NCI-H510A treated with DMSO at 0.1 percent for 48 hours (cell line): ENCODE results near the gene REC114.
"Not testable (repeated sequence)": the region's sequence is repeated elsewhere in the genome, so short reads cannot be mapped to it uniquely, and the experiment has no call there.

ENCODE experiments used
- DNase-seq: peaks from one replicate; lab custom pipeline; 2025; lab: John Stamatoyannopoulos, UW

The REC114 gene

GRCh38 chr15:73442968-73443367 is at the start of gene REC114:
TSS of gene REC114 (plus strand) at chr15:73443164. CDS start at chr15:73443186, 22 bp downstream.
- no peak for DNase-seq

- DNase-seq = no peak
Measured at GRCh38 chr15:73393336-73393735, 49.6 kb upstream of the REC114 start.

GRCh38 chr15:73394782-73395181 is 48.2 kb upstream of the REC114 start:
- DNase-seq = no peak

GRCh38 chr15:73395671-73396070 is 47.3 kb upstream of the REC114 start:
- no peak for DNase-seq

GRCh38 chr15:73397461-73397860 is 45.5 kb upstream of the REC114 start:
- DNase-seq = no peak

- no peak for DNase-seq
Measured at GRCh38 chr15:73398861-73399260, 44.1 kb upstream of the REC114 start.

GRCh38 chr15:73400222-73400621 is 42.7 kb upstream of the REC114 start:
- DNase-seq = not testable (repeated sequence)

- no peak for DNase-seq
Measured at GRCh38 chr15:73403171-73403570, 39.8 kb upstream of the REC114 start.

- no peak for DNase-seq
Measured at GRCh38 chr15:73414876-73415275, 28.1 kb upstream of the REC114 start.

- no peak for DNase-seq
Measured at GRCh38 chr15:73424506-73424905, 18.5 kb upstream of the REC114 start.

GRCh38 chr15:73425510-73425909 is 17.5 kb upstream of the REC114 start:
- DNase-seq = no peak

- DNase-seq = no peak
Measured at GRCh38 chr15:73426323-73426994, 16.5 kb upstream of the REC114 start.

- not testable (repeated sequence) for DNase-seq
Measured at GRCh38 chr15:73431329-73431728, 11.6 kb upstream of the REC114 start.

- DNase-seq = no peak
Measured at GRCh38 chr15:73433873-73434272, 9.1 kb upstream of the REC114 start.

GRCh38 chr15:73436613-73437012 is 6.4 kb upstream of the REC114 start:
- no peak for DNase-seq

GRCh38 chr15:73437543-73438109 is 5.3 kb upstream of the REC114 start:
- DNase-seq = no peak

- DNase-seq = no peak
Measured at GRCh38 chr15:73438651-73439050, 4.3 kb upstream of the REC114 start.

GRCh38 chr15:73440571-73440970 is 2.4 kb upstream of the REC114 start:
- no peak for DNase-seq

- no peak for DNase-seq
Measured at GRCh38 chr15:73442421-73442820, 543 bp upstream of the REC114 start.

GRCh38 chr15:73447471-73447870 is 4.5 kb downstream of the REC114 start:
- DNase-seq = not testable (repeated sequence)

- not testable (repeated sequence) for DNase-seq
Measured at GRCh38 chr15:73448158-73448758, 5.3 kb downstream of the REC114 start.

GRCh38 chr15:73449980-73450379 is 7.0 kb downstream of the REC114 start:
- DNase-seq = not testable (repeated sequence)

- no peak for DNase-seq
Measured at GRCh38 chr15:73454096-73454495, 11.1 kb downstream of the REC114 start.
